SK-N-SH (cell line): ENCODE measurements around the gene MKX.

Experiments
- CTCF ChIP-seq: fragments of 200-600 bp; sonication (generic); IDR thresholded peaks from 2 replicates; pipeline ENCODE4 v1.6.1; 2017; ENCODE audit warnings: antibody characterized with exemption, mild to moderate bottlenecking, moderate library complexity
- EZH2phosphoT487 ChIP-seq: fragments of 200-600 bp; sonication (generic); IDR thresholded peaks from 2 replicates; pipeline ENCODE4 v1.6.1; 2017; ENCODE audit warnings: low read depth, mixed run types, mild to moderate bottlenecking, antibody characterized with exemption, moderate library complexity, borderline replicate concordance
- FOXM1 ChIP-seq: IDR thresholded peaks from 2 replicates; pipeline ENCODE4 v1.4.0; 2012; ENCODE audit warnings: low read depth, mild to moderate bottlenecking
- RCOR1 ChIP-seq: fragments of 150-350 bp; IDR thresholded peaks from 2 replicates; pipeline ENCODE4 v1.6.1; 2017; ENCODE audit warnings: antibody characterized with exemption, low read length
- SIN3A ChIP-seq: IDR thresholded peaks from 2 replicates; pipeline ENCODE4 v1.6.1; 2012; ENCODE audit warnings: low read depth, mild to moderate bottlenecking, low read length, moderate library complexity, borderline replicate concordance
- SMC3 ChIP-seq: IDR thresholded peaks from 2 replicates; pipeline ENCODE4 v1.6.1; 2012; ENCODE audit warnings: low read depth, low read length, improper control_type of control experiment
- USF2 ChIP-seq: fragments of 150-350 bp; IDR thresholded peaks from 2 replicates; pipeline ENCODE4 v1.6.1; 2017; ENCODE audit warnings: antibody characterized with exemption, low read length, low read depth, borderline replicate concordance

GRCh38 chr10:27714349-27714748 lies 31.3 kb downstream of the MKX start:
- TF ChIP-seq SIN3A, result no peak
- TF ChIP-seq EZH2phosphoT487, result no peak
- TF ChIP-seq SMC3, result no peak
- no peak for TF ChIP-seq CTCF
- no peak for TF ChIP-seq RCOR1
- no peak for TF ChIP-seq FOXM1
- no peak for TF ChIP-seq USF2
